Measurements from ENCODE around the gene TNNI2.
"Not testable (repeated sequence)": the region's sequence is repeated elsewhere in the genome, so short reads cannot be mapped to it uniquely, and the experiment has no call there.

The TNNI2 gene

GRCh38 chr11:1838426-1839144 lies at the start of gene TNNI2:
TSS of gene TNNI2 (plus strand) at chr11:1838981. CDS start at chr11:1839697, 716 bp downstream.
- no peak for DNase-seq
- in situ Hi-C loops (cut with MboI; ENCODE audit: low pct_unique_long_range_greater_than_20kb, low sequenced_read_pairs) = no loop called here

- in situ Hi-C loops (cut with MboI; ENCODE audit: low pct_unique_long_range_greater_than_20kb, low sequenced_read_pairs) = no loop called here
Measured at GRCh38 chr11:1791912-1792311, 46.9 kb upstream of the TNNI2 start.

GRCh38 chr11:1792461-1792860 lies 46.3 kb upstream of the TNNI2 start:
- in situ Hi-C loops (cut with MboI; ENCODE audit: low pct_unique_long_range_greater_than_20kb, low sequenced_read_pairs) = no loop called here
- peak; percentile 84 for DNase-seq

More at GRCh38 chr11:1791912-1792311, 46.9 kb upstream of the TNNI2 start:
- DNase-seq = no peak

GRCh38 chr11:1793081-1793480 lies 45.7 kb upstream of the TNNI2 start:
- DNase-seq = no peak
- in situ Hi-C loops (cut with MboI; ENCODE audit: low pct_unique_long_range_greater_than_20kb, low sequenced_read_pairs) = no loop called here

GRCh38 chr11:1796413-1797011 lies 42.3 kb upstream of the TNNI2 start:
- in situ Hi-C loops (cut with MboI; ENCODE audit: low pct_unique_long_range_greater_than_20kb, low sequenced_read_pairs) = no loop called here
- no peak for DNase-seq

- DNase-seq = no peak
- in situ Hi-C loops (cut with MboI; ENCODE audit: low pct_unique_long_range_greater_than_20kb, low sequenced_read_pairs) = no loop called here
Measured at GRCh38 chr11:1797391-1798125, 41.2 kb upstream of the TNNI2 start.

GRCh38 chr11:1803246-1803645 lies 35.5 kb upstream of the TNNI2 start:
- in situ Hi-C loops (cut with MboI; ENCODE audit: low pct_unique_long_range_greater_than_20kb, low sequenced_read_pairs) = no loop called here

GRCh38 chr11:1803835-1804519 lies 34.8 kb upstream of the TNNI2 start:
- DNase-seq; in situ Hi-C loops (cut with MboI; ENCODE audit: low pct_unique_long_range_greater_than_20kb, low sequenced_read_pairs): not testable (repeated sequence)

More at GRCh38 chr11:1803246-1803645, 35.5 kb upstream of the TNNI2 start:
- no peak for DNase-seq

GRCh38 chr11:1805525-1805924 lies 33.3 kb upstream of the TNNI2 start:
- in situ Hi-C loops (cut with MboI; ENCODE audit: low pct_unique_long_range_greater_than_20kb, low sequenced_read_pairs) = no loop called here
- no peak for DNase-seq

GRCh38 chr11:1807264-1807995 lies 31.4 kb upstream of the TNNI2 start:
- in situ Hi-C loops (cut with MboI; ENCODE audit: low pct_unique_long_range_greater_than_20kb, low sequenced_read_pairs) = no loop called here
- DNase-seq = peak; percentile 15

- in situ Hi-C loops (cut with MboI; ENCODE audit: low pct_unique_long_range_greater_than_20kb, low sequenced_read_pairs) = no loop called here
Measured at GRCh38 chr11:1810761-1811160, 28.0 kb upstream of the TNNI2 start.

GRCh38 chr11:1812274-1812673 lies 26.5 kb upstream of the TNNI2 start:
- in situ Hi-C loops (cut with MboI; ENCODE audit: low pct_unique_long_range_greater_than_20kb, low sequenced_read_pairs) = no loop called here
- no peak for DNase-seq

More at GRCh38 chr11:1810761-1811160, 28.0 kb upstream of the TNNI2 start:
- DNase-seq = peak; percentile 84

- in situ Hi-C loops (cut with MboI; ENCODE audit: low pct_unique_long_range_greater_than_20kb, low sequenced_read_pairs) = no loop called here
- no peak for DNase-seq
Measured at GRCh38 chr11:1812801-1813200, 26.0 kb upstream of the TNNI2 start.

GRCh38 chr11:1813356-1813755 lies 25.4 kb upstream of the TNNI2 start:
- in situ Hi-C loops (cut with MboI; ENCODE audit: low pct_unique_long_range_greater_than_20kb, low sequenced_read_pairs); DNase-seq: not testable (repeated sequence)

GRCh38 chr11:1814691-1815090 lies 24.1 kb upstream of the TNNI2 start:
- in situ Hi-C loops (cut with MboI; ENCODE audit: low pct_unique_long_range_greater_than_20kb, low sequenced_read_pairs) = no loop called here
- no peak for DNase-seq

GRCh38 chr11:1815311-1815710 lies 23.5 kb upstream of the TNNI2 start:
- DNase-seq = no peak
- in situ Hi-C loops (cut with MboI; ENCODE audit: low pct_unique_long_range_greater_than_20kb, low sequenced_read_pairs) = no loop called here

- in situ Hi-C loops (cut with MboI; ENCODE audit: low pct_unique_long_range_greater_than_20kb, low sequenced_read_pairs) = no loop called here
- no peak for DNase-seq
Measured at GRCh38 chr11:1815751-1816150, 23.0 kb upstream of the TNNI2 start.

GRCh38 chr11:1817000-1817399 lies 21.8 kb upstream of the TNNI2 start:
- no peak for DNase-seq
- in situ Hi-C loops (cut with MboI; ENCODE audit: low pct_unique_long_range_greater_than_20kb, low sequenced_read_pairs) = no loop called here

- DNase-seq = no peak
- in situ Hi-C loops (cut with MboI; ENCODE audit: low pct_unique_long_range_greater_than_20kb, low sequenced_read_pairs) = no loop called here
Measured at GRCh38 chr11:1817511-1817910, 21.3 kb upstream of the TNNI2 start.

Data from KBM-7 (cell line).